K562 (cell line): Measurements from ENCODE around the gene YPEL1. TPM values are rescaled to one million over a fixed set of nuclear protein-coding genes. Genes with fewer than 3 reads are reported as not detected.

Experiments
- BCL6 ChIP-seq: fragments of 250-450 bp; sonication (Bioruptor Pico); IDR thresholded peaks from 2 replicates; pipeline ENCODE4 v1.4.0; 2020
- CREB1 ChIP-seq, 2 experiments: sonication (generic) in 1 of 2; formaldehyde crosslinking in 1 of 2; IDR thresholded peaks; 2 replicates each; pipeline versions ENCODE4 v1.6.1 to v1.8.0; 2012 to 2022; ENCODE audit warnings: inconsistent platforms in 1 of 2, mild to moderate bottlenecking in 1 of 2, missing genetic modification reagents in 1 of 2, moderate library complexity in 1 of 2
- EHMT2 ChIP-seq: fragments of 450-650 bp; IDR thresholded peaks from 2 replicates; pipeline ENCODE4 v1.6.1; 2018; ENCODE audit warnings: antibody characterized with exemption
- KAT8 ChIP-seq: fragments of 450-650 bp; IDR thresholded peaks from 2 replicates; pipeline ENCODE4 v1.6.1; 2016; ENCODE audit warnings: low read depth, mild to moderate bottlenecking
- KDM5B ChIP-seq: fragments of 200-600 bp; sonication (generic); IDR thresholded peaks from 2 replicates; pipeline ENCODE4 v1.6.1; 2012; ENCODE audit warnings: low read depth, mild to moderate bottlenecking, moderate library complexity, low read length, control low read depth, inconsistent platforms; ENCODE audit not compliant: insufficient replicate concordance
- PML ChIP-seq: IDR thresholded peaks from 2 replicates; pipeline ENCODE4 v1.6.1; 2012; ENCODE audit warnings: low read length, inconsistent platforms
- PRMT5 ChIP-seq: sonication (generic); formaldehyde crosslinking; IDR thresholded peaks from 2 replicates; pipeline ENCODE4 v1.5.0; 2020; ENCODE audit warnings: missing genetic modification reagents
- SAP30 ChIP-seq: fragments of 200-600 bp; sonication (generic); IDR thresholded peaks from 2 replicates; pipeline ENCODE4 v1.6.1; 2012; ENCODE audit warnings: borderline replicate concordance, low read depth, mild to moderate bottlenecking, moderate library complexity, low read length, control low read depth, inconsistent platforms; ENCODE audit not compliant: insufficient read depth, poor library complexity, severe bottlenecking
- SMAD1 ChIP-seq: fragments of 150-350 bp; IDR thresholded peaks from 2 replicates; pipeline ENCODE4 v1.6.1; 2014; ENCODE audit warnings: low read length, low read depth; ENCODE audit not compliant: partially characterized antibody
- SNIP1 ChIP-seq: fragments of 450-650 bp; IDR thresholded peaks from 2 replicates; pipeline ENCODE4 v1.7.1; 2017; ENCODE audit warnings: low read depth, mild to moderate bottlenecking
- TAF7 ChIP-seq: fragments of 450-650 bp; IDR thresholded peaks from 2 replicates; pipeline ENCODE4 v1.6.1; 2016; ENCODE audit warnings: missing genetic modification characterization, missing compliant biosample characterization
- TFAM ChIP-seq: fragments of 250-450 bp; sonication (Bioruptor Pico); conservative IDR thresholded peaks from 2 replicates; pipeline ENCODE4 v1.5.0; 2021; ENCODE audit warnings: mild to moderate bottlenecking, moderate library complexity
- TOE1 ChIP-seq, 2 experiments: fragments of 450-650 bp in 1 of 2; sonication (generic) in 1 of 2; formaldehyde crosslinking in 1 of 2; IDR thresholded peaks; 2 replicates each; pipeline versions ENCODE4 v1.7.1 to v1.8.0; 2016 to 2022; ENCODE audit warnings: borderline replicate concordance in 2 of 2, mild to moderate bottlenecking in 2 of 2, antibody characterized with exemption in 1 of 2, inconsistent platforms in 1 of 2, low read depth in 1 of 2, missing genetic modification reagents in 1 of 2, moderate library complexity in 1 of 2
- YY1 ChIP-seq, 3 experiments: IDR thresholded peaks; 2 replicates each; pipeline ENCODE4 v1.6.1; 2011; ENCODE audit warnings: low read length in 2 of 3, mild to moderate bottlenecking in 2 of 3, moderate library complexity in 2 of 3, borderline replicate concordance in 1 of 3, control low read depth in 1 of 3, low read depth in 1 of 3; ENCODE audit not compliant: insufficient read depth in 3 of 3, insufficient replicate concordance in 2 of 3, control insufficient read depth in 1 of 3, insufficient read length in 1 of 3; ENCODE audit errors: extremely low read depth in 1 of 3
- ZNF140 ChIP-seq: fragments of 250-450 bp; sonication (Bioruptor Pico); IDR thresholded peaks from 2 replicates; pipeline ENCODE4 v1.8.0; 2021; ENCODE audit warnings: moderate library complexity, mild to moderate bottlenecking, inconsistent platforms
- ZNF311 ChIP-seq: fragments of 250-450 bp; sonication (Bioruptor Pico); IDR thresholded peaks from 2 replicates; pipeline ENCODE4 v1.4.0; 2020; ENCODE audit warnings: mild to moderate bottlenecking, moderate library complexity
- ZNF695 ChIP-seq: fragments of 450-650 bp; formaldehyde crosslinking; IDR thresholded peaks from 2 replicates; pipeline ENCODE4 v1.4.0; 2020; ENCODE audit warnings: mild to moderate bottlenecking, moderate library complexity
- polyA plus RNA-seq, 8 experiments: library from polyadenylated mRNA; depleted of rRNA in 4 of 8; stranded (reverse) in 5 of 8; unstranded in 3 of 8; fragments of >200 nt; fragmentation: Nextera tagmentation in 2 of 8; fragmentation: Illumina TruSeq in 1 of 8; extraction: Ambion mirVana in 2 of 8; extraction: Trizol in 1 of 8; gene quantifications; 2 replicates each; pipeline versions ENCODE4 v1.2.1 to v1.2.3, GENCODE V29; 2011 to 2014; ENCODE audit warnings: inconsistent platforms in 1 of 8, missing spikeins in 1 of 8
- total RNA-seq, 7 experiments: library from RNA; depleted of rRNA in 6 of 7; stranded (reverse); fragments of >200 nt in 6 of 7; fragmentation: Illumina TruSeq in 2 of 7; extraction: Trizol in 2 of 7; gene quantifications; 2 replicates each; pipeline versions ENCODE4 v1.2.1 to v1.2.3, GENCODE V29; 2011 to 2021; ENCODE audit warnings: low replicate concordance in 1 of 7
- TF ChIP-seq, protein P1 (sequence below): sonication (generic); formaldehyde crosslinking; IDR thresholded peaks from 2 replicates; pipeline ENCODE4 v1.8.0; 2022; ENCODE audit warnings: mild to moderate bottlenecking, missing genetic modification reagents
- TF ChIP-seq, protein P2 (sequence below): fragments of 450-650 bp; formaldehyde crosslinking; IDR thresholded peaks from 2 replicates; pipeline ENCODE4 v1.4.0; 2022; ENCODE audit warnings: missing genetic modification characterization

Gene YPEL1
- total and polyA plus RNA-seq, 9 of the 15 experiments (the other 6 are each of a cell fraction or from before 2014, with no cell fraction given): 0.07 to 2.2 (median 0.46) TPM

DNA sequence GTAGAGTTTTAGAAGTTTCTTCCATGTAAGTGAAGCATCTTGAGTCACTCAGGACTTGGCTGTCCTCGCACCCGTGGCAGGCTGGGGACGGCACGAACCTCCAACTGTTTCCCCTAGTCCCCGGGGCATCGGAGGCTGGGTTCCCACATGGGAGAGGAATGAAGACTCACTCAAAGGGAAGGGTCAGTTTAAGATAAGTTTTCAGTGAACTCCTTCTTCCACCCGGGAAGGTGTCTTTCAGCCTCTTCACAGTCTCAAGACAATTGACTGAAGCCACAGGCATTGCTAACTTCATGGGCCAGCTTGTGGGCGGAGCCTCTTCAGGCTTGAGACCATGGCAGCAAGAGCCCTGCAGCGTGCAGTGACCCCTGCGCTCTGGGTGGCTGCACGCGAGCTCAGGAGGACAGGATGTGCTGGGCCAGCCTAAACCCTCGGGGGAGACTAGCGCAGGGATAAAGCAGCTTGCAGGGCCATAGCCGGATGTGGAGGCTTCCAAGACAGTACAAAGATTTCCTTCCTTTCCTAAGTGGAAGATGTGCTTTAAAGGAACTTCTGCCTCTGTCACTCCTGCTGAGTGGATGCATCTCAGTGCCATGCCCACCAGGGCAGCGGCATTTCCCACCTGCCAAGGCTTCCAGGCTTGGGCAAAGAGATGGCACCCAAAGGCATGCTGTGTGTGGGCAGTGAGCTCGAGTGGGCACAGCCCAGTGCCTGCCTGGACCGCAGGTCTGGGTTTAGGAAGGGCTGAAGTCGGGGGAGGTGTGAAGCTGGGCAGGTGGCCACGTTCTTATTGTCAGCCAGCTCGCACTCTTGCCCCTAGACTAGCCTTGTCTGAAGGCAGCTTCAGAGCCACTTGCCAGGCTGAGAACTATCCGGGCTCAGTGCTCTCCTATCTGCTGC is 36.9 kb downstream of the YPEL1 start (continued):
- no peak for TF ChIP-seq KAT8
- TF ChIP-seq TOE1 (IDR thresholded peaks at IDR 0.05; ENCODE audit: borderline replicate concordance): no peak
- no peak for TF ChIP-seq TOE1 (CRISPR knock-in tag; IDR thresholded peaks at IDR 0.05; ENCODE audit: borderline replicate concordance, low read depth)
- TF ChIP-seq TAF7 (tag): no peak
- no peak for TF ChIP-seq PRMT5
- 0 out of 2 replicates have a peak, but pooled peaks have one; percentile 1 for TF ChIP-seq CREB1 (IDR thresholded peaks at IDR 0.05)
- no peak for TF ChIP-seq CREB1 (CRISPR knock-in tag; IDR thresholded peaks at IDR 0.05)
- TF ChIP-seq BCL6: no peak
- no peak for TF ChIP-seq SMAD1
- TF ChIP-seq YY1 (IDR thresholded peaks at IDR 0.05; ENCODE audit: borderline replicate concordance in 1 of 3, control insufficient read depth in 1 of 3, extremely low read depth in 1 of 3, insufficient read depth in 3 of 3, insufficient read length in 1 of 3, insufficient replicate concordance in 2 of 3, low read depth in 1 of 3, low read length in 2 of 3): peak in 2 of 3 experiments; percentile 26 to 28
- no peak for TF ChIP-seq ZNF311 (CRISPR knock-in tag)
- TF ChIP-seq ZNF695 (CRISPR knock-in tag): no peak; the same call in none of the 2 replicates
- TF ChIP-seq ZNF140: no peak
- peak; percentile 32 for TF ChIP-seq SAP30
- peak; percentile 49 for TF ChIP-seq KDM5B
- TF ChIP-seq TFAM (CRISPR knock-in tag): no peak
- TF ChIP-seq, protein P1, sequence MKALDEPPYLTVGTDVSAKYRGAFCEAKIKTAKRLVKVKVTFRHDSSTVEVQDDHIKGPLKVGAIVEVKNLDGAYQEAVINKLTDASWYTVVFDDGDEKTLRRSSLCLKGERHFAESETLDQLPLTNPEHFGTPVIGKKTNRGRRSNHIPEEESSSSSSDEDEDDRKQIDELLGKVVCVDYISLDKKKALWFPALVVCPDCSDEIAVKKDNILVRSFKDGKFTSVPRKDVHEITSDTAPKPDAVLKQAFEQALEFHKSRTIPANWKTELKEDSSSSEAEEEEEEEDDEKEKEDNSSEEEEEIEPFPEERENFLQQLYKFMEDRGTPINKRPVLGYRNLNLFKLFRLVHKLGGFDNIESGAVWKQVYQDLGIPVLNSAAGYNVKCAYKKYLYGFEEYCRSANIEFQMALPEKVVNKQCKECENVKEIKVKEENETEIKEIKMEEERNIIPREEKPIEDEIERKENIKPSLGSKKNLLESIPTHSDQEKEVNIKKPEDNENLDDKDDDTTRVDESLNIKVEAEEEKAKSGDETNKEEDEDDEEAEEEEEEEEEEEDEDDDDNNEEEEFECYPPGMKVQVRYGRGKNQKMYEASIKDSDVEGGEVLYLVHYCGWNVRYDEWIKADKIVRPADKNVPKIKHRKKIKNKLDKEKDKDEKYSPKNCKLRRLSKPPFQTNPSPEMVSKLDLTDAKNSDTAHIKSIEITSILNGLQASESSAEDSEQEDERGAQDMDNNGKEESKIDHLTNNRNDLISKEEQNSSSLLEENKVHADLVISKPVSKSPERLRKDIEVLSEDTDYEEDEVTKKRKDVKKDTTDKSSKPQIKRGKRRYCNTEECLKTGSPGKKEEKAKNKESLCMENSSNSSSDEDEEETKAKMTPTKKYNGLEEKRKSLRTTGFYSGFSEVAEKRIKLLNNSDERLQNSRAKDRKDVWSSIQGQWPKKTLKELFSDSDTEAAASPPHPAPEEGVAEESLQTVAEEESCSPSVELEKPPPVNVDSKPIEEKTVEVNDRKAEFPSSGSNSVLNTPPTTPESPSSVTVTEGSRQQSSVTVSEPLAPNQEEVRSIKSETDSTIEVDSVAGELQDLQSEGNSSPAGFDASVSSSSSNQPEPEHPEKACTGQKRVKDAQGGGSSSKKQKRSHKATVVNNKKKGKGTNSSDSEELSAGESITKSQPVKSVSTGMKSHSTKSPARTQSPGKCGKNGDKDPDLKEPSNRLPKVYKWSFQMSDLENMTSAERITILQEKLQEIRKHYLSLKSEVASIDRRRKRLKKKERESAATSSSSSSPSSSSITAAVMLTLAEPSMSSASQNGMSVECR: no peak
- TF ChIP-seq, protein P2, sequence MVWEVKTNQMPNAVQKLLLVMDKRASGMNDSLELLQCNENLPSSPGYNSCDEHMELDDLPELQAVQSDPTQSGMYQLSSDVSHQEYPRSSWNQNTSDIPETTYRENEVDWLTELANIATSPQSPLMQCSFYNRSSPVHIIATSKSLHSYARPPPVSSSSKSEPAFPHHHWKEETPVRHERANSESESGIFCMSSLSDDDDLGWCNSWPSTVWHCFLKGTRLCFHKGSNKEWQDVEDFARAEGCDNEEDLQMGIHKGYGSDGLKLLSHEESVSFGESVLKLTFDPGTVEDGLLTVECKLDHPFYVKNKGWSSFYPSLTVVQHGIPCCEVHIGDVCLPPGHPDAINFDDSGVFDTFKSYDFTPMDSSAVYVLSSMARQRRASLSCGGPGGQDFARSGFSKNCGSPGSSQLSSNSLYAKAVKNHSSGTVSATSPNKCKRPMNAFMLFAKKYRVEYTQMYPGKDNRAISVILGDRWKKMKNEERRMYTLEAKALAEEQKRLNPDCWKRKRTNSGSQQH (CRISPR knock-in tag): 0 out of 2 replicates have a peak, but pooled peaks have one; percentile 65
- no peak for TF ChIP-seq EHMT2
- TF ChIP-seq PML: peak; percentile 30; the same call in 1 of the 2 replicates
- no peak for TF ChIP-seq SNIP1
